ENCODE data around the gene SLC25A44.

DNA sequence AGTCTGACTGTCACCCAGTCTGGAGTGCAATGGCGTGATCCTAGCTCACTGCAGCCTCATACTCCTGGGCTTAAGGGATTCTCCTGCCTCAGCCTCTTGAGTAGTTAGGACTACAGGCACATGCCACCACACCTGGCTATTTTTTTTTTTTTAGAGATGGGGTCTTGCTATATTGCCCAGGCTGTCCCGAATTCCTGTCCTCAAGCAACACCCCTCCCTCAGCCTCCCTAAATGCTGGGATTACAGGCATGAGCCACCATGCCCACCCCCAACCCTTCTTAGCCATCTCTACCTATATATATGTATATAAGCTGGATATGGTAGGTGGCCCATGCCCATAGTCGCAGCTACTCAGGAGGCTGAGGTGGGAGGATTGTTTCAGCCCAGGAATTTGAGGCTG, 13.4 kb upstream of the SLC25A44 start:
- no peak for TF ChIP-seq CTCF (conservative IDR thresholded peaks at IDR 0.05; ENCODE audit: low read depth, low read length)
- no peak for TF ChIP-seq EZH2 (IDR thresholded peaks at IDR 0.05; ENCODE audit: borderline replicate concordance, low read depth, low read length, poor library complexity, severe bottlenecking)
